Panc1 (cell line): ENCODE data around the gene CTRB1.

ENCODE experiments used
- POLR2AphosphoS5 ChIP-seq: IDR thresholded peaks from 2 replicates; pipeline ENCODE4 v1.6.1; 2012; ENCODE audit warnings: mild to moderate bottlenecking, low read depth, low read length, moderate library complexity
- SIN3A ChIP-seq: IDR thresholded peaks from 2 replicates; pipeline ENCODE4 v1.6.1; 2012; ENCODE audit warnings: low read depth, mild to moderate bottlenecking, low read length, moderate library complexity, borderline replicate concordance; ENCODE audit not compliant: insufficient read depth
- TF ChIP-seq, protein P1 (sequence below): fragments of 450-650 bp; IDR thresholded peaks from 2 replicates; pipeline ENCODE4 v1.5.1; 2017; ENCODE audit warnings: mild to moderate bottlenecking

DNA sequence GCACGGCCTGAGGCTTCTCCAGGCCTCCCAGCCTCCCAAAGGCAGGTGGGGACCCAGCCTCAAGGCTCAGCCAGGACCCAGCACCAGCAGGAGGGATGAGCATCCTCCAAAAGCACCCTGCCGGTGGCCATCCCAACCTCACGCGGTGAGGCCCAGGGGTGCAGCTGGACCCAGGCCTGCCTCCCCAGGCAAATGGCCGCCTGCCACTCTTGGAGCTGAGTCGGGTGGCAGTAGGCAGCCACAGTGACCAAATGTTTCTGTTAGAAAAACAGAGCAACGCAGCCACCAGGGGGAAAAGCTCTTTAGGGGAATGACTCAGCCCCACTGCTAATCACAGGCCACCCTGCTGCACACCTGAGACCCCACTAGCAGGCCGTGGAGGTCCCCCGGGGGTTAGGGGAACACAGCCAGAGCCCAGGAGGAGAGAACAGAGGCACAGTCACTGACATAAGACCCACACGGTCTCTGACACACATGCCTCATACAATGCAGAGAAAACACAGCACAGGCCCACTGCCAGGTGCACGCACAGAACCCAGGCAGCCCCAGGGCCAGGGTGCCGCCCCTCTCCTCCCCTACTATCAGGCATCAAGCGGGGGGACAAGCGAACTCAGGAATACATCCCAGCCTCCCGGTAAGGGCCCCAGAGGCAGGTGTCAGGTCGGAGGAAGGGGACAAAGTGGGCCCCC is 20.2 kb downstream of the CTRB1 start:
- TF ChIP-seq, protein P1, sequence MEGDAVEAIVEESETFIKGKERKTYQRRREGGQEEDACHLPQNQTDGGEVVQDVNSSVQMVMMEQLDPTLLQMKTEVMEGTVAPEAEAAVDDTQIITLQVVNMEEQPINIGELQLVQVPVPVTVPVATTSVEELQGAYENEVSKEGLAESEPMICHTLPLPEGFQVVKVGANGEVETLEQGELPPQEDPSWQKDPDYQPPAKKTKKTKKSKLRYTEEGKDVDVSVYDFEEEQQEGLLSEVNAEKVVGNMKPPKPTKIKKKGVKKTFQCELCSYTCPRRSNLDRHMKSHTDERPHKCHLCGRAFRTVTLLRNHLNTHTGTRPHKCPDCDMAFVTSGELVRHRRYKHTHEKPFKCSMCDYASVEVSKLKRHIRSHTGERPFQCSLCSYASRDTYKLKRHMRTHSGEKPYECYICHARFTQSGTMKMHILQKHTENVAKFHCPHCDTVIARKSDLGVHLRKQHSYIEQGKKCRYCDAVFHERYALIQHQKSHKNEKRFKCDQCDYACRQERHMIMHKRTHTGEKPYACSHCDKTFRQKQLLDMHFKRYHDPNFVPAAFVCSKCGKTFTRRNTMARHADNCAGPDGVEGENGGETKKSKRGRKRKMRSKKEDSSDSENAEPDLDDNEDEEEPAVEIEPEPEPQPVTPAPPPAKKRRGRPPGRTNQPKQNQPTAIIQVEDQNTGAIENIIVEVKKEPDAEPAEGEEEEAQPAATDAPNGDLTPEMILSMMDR, result no peak
- TF ChIP-seq POLR2AphosphoS5 (no peak), SIN3A (no peak)
